HG02970 (cell line): ENCODE measurements around the gene PCBP4.
"Not testable (repeated sequence)": the region's sequence is repeated elsewhere in the genome, so short reads cannot be mapped to it uniquely, and the experiment has no call there.

Experiments used
- ATAC-seq: cut with Tn5 transposase; IDR thresholded peaks from one replicate; pipeline ENCODE4 v1.9.1; 2021; ENCODE audit warnings: mild to moderate bottlenecking, moderate library complexity, moderate number of reproducible peaks; ENCODE audit not compliant: unreplicated experiment, low FRiP score

The PCBP4 gene

GRCh38 chr3:51995346-51996163 is 28.3 kb upstream of the PCBP4 start, which contains the start of gene RPL29:
Gene RPL29 (minus strand): TSS chr3:51995895. CDS start chr3:51995461, 434 bp downstream.
- peak; percentile 84 for ATAC-seq

- ATAC-seq: no peak
Measured at GRCh38 chr3:51994530-51994929, 27.3 kb upstream of the PCBP4 start.

GRCh38 chr3:51993657-51994056 is 26.4 kb upstream of the PCBP4 start:
- ATAC-seq: not testable (repeated sequence)

GRCh38 chr3:51992017-51992682 is 24.9 kb upstream of the PCBP4 start:
- no peak for ATAC-seq

- ATAC-seq: not testable (repeated sequence)
Measured at GRCh38 chr3:51990501-51990971, 23.3 kb upstream of the PCBP4 start.

GRCh38 chr3:51988286-51989146 is 21.3 kb upstream of the PCBP4 start:
- no peak for ATAC-seq

- no peak for ATAC-seq
Measured at GRCh38 chr3:51987568-51987967, 20.3 kb upstream of the PCBP4 start.

GRCh38 chr3:51986010-51986947 is 19.0 kb upstream of the PCBP4 start:
- ATAC-seq: no peak

GRCh38 chr3:51985063-51985462 is 17.8 kb upstream of the PCBP4 start:
- ATAC-seq: no peak

- no peak for ATAC-seq
Measured at GRCh38 chr3:51984269-51984647, 17.0 kb upstream of the PCBP4 start.

GRCh38 chr3:51983578-51984268 is 16.5 kb upstream of the PCBP4 start:
- no peak for ATAC-seq

- ATAC-seq: peak; percentile 54
Measured at GRCh38 chr3:51982838-51983577, 15.8 kb upstream of the PCBP4 start, which contains the start of gene ACY1. Gene ACY1 (plus strand): TSS chr3:51983535. CDS start chr3:51984065, 530 bp downstream.

- peak; percentile 34 for ATAC-seq
Measured at GRCh38 chr3:51982352-51982837, 15.1 kb upstream of the PCBP4 start.

- ATAC-seq: no peak
Measured at GRCh38 chr3:51980253-51980652, 13.0 kb upstream of the PCBP4 start.

GRCh38 chr3:51978143-51978502 is 10.9 kb upstream of the PCBP4 start:
- no peak for ATAC-seq

- ATAC-seq: no peak
Measured at GRCh38 chr3:51977446-51978142, 10.3 kb upstream of the PCBP4 start.

- no peak for ATAC-seq
Measured at GRCh38 chr3:51975852-51976549, 8.7 kb upstream of the PCBP4 start.
